Astrocyte of the spinal cord (primary cell): ENCODE results near the gene CLDN6.

Experiments used
- DNase-seq: peaks from one replicate; pipeline ENCODE4 v3.0.0; 2011; ENCODE audit warnings: low read depth, low spot score
- H3K4me3 ChIP-seq: 2 replicates; pipeline ENCODE4 v1.5.1; 2011; ENCODE audit warnings: low read depth, mild to moderate bottlenecking, low read length, moderate library complexity
- CTCF ChIP-seq: IDR thresholded peaks from 2 replicates; pipeline ENCODE4 v1.5.1; 2012; ENCODE audit warnings: low read depth, mild to moderate bottlenecking, low read length, inconsistent platforms
- in situ Hi-C: cut with HindIII; loops from 2 replicates; pipeline ENCODE4 v1.10.0; 2017; ENCODE audit warnings: low sequenced_read_pairs

The CLDN6 gene

GRCh38 chr16:2977440-2977839, 40.5 kb downstream of the CLDN6 start:
- no peak for TF ChIP-seq CTCF
- DNase-seq: no peak
- no peak overlapping the region for H3K4me3 ChIP-seq
- in situ Hi-C loops: no loop called here

DNA sequence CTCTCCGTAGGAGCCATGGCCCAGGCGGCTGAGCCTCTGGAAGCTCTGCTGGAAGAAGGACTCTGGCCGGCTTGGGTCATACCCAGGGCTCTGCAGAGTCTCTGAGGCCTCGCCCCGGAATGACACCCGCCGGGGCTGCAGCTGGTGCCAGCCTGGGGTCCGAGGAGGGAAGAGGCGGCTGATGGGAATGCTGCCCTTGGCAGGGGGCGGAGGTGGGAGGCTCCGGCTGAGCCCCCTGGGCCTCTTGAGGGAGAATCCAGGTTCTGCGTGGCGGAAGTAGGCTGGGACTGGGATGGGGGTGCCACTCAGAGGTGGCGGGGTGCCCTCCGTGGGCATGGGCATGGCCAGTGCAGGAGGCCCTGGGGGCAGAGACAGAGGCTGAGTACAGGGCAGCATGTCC, 41.3 kb downstream of the CLDN6 start:
- in situ Hi-C loops: no loop called here
- H3K4me3 ChIP-seq: no peak overlapping the region
- no peak for DNase-seq
- no peak for TF ChIP-seq CTCF

GRCh38 chr16:2976201-2976600, 41.8 kb downstream of the CLDN6 start:
- no peak for DNase-seq
- H3K4me3 ChIP-seq: no peak overlapping the region
- in situ Hi-C loops: no loop called here
- no peak for TF ChIP-seq CTCF

DNA sequence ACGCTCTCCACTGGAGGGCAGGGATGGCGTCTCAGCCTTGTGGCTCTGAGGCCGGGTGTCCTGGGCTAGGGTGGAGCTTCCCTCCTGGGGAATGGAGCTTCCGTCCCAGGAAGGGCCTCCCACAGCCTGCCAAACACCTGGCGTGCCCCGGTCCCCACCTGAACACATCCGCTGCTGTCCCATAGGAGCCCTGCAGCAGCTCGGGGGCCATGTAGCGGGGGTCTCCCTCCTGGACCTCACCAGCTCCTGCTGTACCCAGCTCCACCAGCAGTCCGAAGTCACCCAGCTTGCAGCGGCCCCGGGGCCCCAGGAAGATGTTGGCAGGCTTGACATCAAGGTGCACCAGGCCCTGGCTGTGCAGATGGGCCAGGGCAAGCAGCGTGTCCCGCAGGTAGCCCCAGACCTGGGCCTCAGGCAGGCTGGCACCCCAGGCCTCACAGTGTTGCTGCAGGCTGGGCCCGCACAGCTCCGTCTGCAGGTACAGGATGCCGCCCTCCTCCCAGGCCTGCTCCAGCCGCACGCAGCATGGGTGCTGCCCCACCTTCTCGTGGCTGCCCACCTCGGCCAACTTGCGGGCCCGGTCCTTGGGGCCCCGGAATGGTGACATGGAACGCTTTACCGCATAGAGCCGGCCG, 42.7 kb downstream of the CLDN6 start:
- in situ Hi-C loops: no loop called here
- no peak for TF ChIP-seq CTCF
- H3K4me3 ChIP-seq: no peak overlapping the region
- no peak for DNase-seq

DNA sequence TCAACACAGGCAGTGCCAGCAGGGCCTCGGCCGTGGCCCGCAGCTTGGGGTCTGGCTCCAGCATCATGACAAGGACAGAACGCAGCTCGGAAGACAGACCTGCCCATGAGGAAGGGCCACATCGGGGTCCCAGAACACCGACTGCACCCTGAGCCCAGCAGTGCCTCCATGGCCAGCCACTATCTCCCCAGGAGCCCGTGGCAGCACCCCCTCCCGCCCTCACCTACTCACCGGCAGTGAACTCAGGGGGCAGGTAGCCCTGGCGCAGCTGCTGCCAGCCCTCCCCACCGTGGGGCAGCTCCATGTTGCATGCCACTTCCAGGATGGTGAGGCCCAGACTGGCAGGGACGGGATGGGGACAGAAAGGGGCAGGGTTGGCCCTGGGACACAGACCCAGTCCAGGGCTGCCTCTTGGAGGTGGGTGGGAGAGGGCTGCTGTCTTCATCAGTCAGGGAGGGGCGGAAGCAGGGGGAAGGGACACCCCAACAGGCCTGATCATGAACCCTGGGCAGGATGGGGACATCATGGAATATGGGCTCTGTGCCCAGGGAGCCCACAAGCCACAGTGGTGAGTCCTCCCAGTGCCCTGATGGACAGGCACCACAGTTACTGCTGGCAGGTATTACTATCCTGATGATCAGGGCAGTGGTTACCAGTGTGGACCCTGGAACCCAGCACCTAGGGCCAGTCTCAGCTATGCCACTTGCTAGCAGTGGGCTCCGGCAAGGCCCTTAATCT, 43.5 kb downstream of the CLDN6 start:
- H3K4me3 ChIP-seq: no peak overlapping the region

GRCh38 chr16:2973605-2974318, 44.2 kb downstream of the CLDN6 start:
- TF ChIP-seq CTCF: no peak
- no peak for DNase-seq
- H3K4me3 ChIP-seq: no peak overlapping the region
- in situ Hi-C loops: no loop called here

More for the DNA sequence above, 43.5 kb downstream of the CLDN6 start:
- in situ Hi-C loops: no loop called here
- DNase-seq: no peak
- TF ChIP-seq CTCF: no peak
